CD14-positive monocyte (primary cell): ENCODE data around the gene NOD2. TPM values are rescaled to one million over a fixed set of nuclear protein-coding genes. Genes with fewer than 3 reads are reported as not detected.

Experiments
- DNase-seq, 3 donors: peaks; one replicate each; pipeline ENCODE4 v3.0.0-alpha.2; 2011 to 2022
- H2AFZ ChIP-seq: 2 replicates; pipeline ENCODE4 v1.6.0; 2012; ENCODE audit warnings: mild to moderate bottlenecking, low read depth, low read length, inconsistent platforms; ENCODE audit not compliant: insufficient read depth, poor library complexity, severe bottlenecking
- H3K27ac ChIP-seq, 2 donors: 1 replicate in 1 of 2; 2 replicates in 1 of 2; pipeline ENCODE4 v1.5.1; 2012 to 2013; ENCODE audit warnings: low read length in 2 of 2, control low read depth in 1 of 2, inconsistent platforms in 1 of 2, low read depth in 1 of 2, mild to moderate bottlenecking in 1 of 2
- H3K27me3 ChIP-seq, 2 donors: one replicate each; pipeline versions ENCODE4 v1.6.0 to v1.6.1; 2011 to 2013; ENCODE audit warnings: low read length in 2 of 2; ENCODE audit not compliant: control insufficient read depth in 2 of 2, insufficient read depth in 2 of 2
- H3K36me3 ChIP-seq, 2 donors: replicated peaks in 1 of 2; 1 replicate in 1 of 2; 2 replicates in 1 of 2; pipeline versions ENCODE4 v1.5.1 to v1.6.1; 2012 to 2013; ENCODE audit warnings: low read length in 2 of 2, control low read depth in 1 of 2, inconsistent platforms in 1 of 2, mild to moderate bottlenecking in 1 of 2; ENCODE audit not compliant: insufficient read depth in 2 of 2, control insufficient read depth in 1 of 2
- H3K4me1 ChIP-seq, 2 donors: 1 replicate in 1 of 2; 2 replicates in 1 of 2; pipeline versions ENCODE4 v1.5.1 to v1.6.1; 2012 to 2013; ENCODE audit warnings: low read length in 2 of 2, control low read depth in 1 of 2, inconsistent platforms in 1 of 2, mild to moderate bottlenecking in 1 of 2, moderate library complexity in 1 of 2; ENCODE audit not compliant: insufficient read depth in 2 of 2, control insufficient read depth in 1 of 2
- H3K4me2 ChIP-seq: replicated peaks from 2 replicates; pipeline ENCODE3; 2012; ENCODE audit warnings: low read length, moderate library complexity, mild to moderate bottlenecking; ENCODE audit not compliant: poor library complexity, severe bottlenecking; ENCODE audit errors: extremely low read depth
- H3K4me3 ChIP-seq, 3 experiments: fragments of 200-600 bp in 1 of 3; sonication (generic) in 1 of 3; replicated peaks in 1 of 3; 1 replicate in 2 of 3; 2 replicates in 1 of 3; pipeline ENCODE4 v1.5.1; 2011 to 2013; ENCODE audit warnings: low read length in 3 of 3, mild to moderate bottlenecking in 3 of 3, control low read depth in 2 of 3, low read depth in 2 of 3, inconsistent platforms in 1 of 3, moderate library complexity in 1 of 3
- H3K79me2 ChIP-seq: 2 replicates; pipeline ENCODE4 v1.6.0; 2012; ENCODE audit warnings: mild to moderate bottlenecking, control low read depth, inconsistent platforms, low read length, moderate library complexity; ENCODE audit not compliant: insufficient read depth
- H3K9ac ChIP-seq: 2 replicates; pipeline ENCODE4 v1.6.0; 2017; ENCODE audit warnings: low read length, mild to moderate bottlenecking; ENCODE audit not compliant: insufficient read depth, poor library complexity, severe bottlenecking
- H3K9me3 ChIP-seq, 2 donors: replicated peaks in 1 of 2; 1 replicate in 1 of 2; 2 replicates in 1 of 2; pipeline versions ENCODE4 v1.5.1 to v1.6.1; 2012 to 2013; ENCODE audit warnings: low read length in 2 of 2, control low read depth in 1 of 2; ENCODE audit not compliant: control insufficient read depth in 1 of 2, insufficient read depth in 1 of 2
- H4K20me1 ChIP-seq: 2 replicates; pipeline ENCODE4 v1.6.0; 2012; ENCODE audit warnings: mild to moderate bottlenecking, low read length, control low read depth, moderate library complexity; ENCODE audit not compliant: insufficient read depth
- H3K27ac Mint-ChIP-seq, 7 donors: one replicate each; pipeline ENCODE4 v1.8.0; 2020; ENCODE audit warnings: mild to moderate bottlenecking in 7 of 7, mixed read lengths in 7 of 7, moderate library complexity in 6 of 7, inconsistent platforms in 2 of 7
- H3K27me3 Mint-ChIP-seq, 3 donors: one replicate each; pipeline ENCODE4 v1.8.0; 2021 to 2022; ENCODE audit warnings: low read depth in 3 of 3, mild to moderate bottlenecking in 3 of 3, mixed read lengths in 3 of 3, moderate library complexity in 3 of 3, inconsistent platforms in 1 of 3
- H3K36me3 Mint-ChIP-seq, 2 donors: one replicate each; pipeline ENCODE4 v1.8.0; 2020; ENCODE audit warnings: mixed read lengths in 2 of 2, inconsistent platforms in 1 of 2, mild to moderate bottlenecking in 1 of 2
- H3K4me1 Mint-ChIP-seq: one replicate; pipeline ENCODE4 v1.8.0; 2020; ENCODE audit warnings: mild to moderate bottlenecking, mixed read lengths
- H3K4me3 Mint-ChIP-seq, 2 donors: one replicate each; pipeline ENCODE4 v1.8.0; 2020; ENCODE audit warnings: mild to moderate bottlenecking in 2 of 2, mixed read lengths in 2 of 2, moderate library complexity in 1 of 2
- H3K9me3 Mint-ChIP-seq, 7 donors: one replicate each; pipeline ENCODE4 v1.8.0; 2020 to 2022; ENCODE audit warnings: mixed read lengths in 7 of 7, mild to moderate bottlenecking in 6 of 7, moderate library complexity in 6 of 7, inconsistent platforms in 2 of 7
- WGBS: methylation state at CpG from one replicate; pipeline ENCODE4 v1.1.5; 2013; ENCODE audit warnings: missing lambda C conversion rate; ENCODE audit not compliant: insufficient coverage; 5-methylcytosine and 5-hydroxymethylcytosine counted together
- intact Hi-C, 2 donors: fragments of 100-400 bp; cut with micrococcal nuclease; formaldehyde crosslinking; loops; one replicate each; pipeline versions ENCODE4 v1.15.0 to v1.15.1; 2023
- polyA plus RNA-seq, 3 donors: library from polyadenylated mRNA; depleted of rRNA in 1 of 3; unstranded in 2 of 3; stranded (reverse) in 1 of 3; fragments of 300-500 nt in 2 of 3; fragments of >200 nt in 1 of 3; fragmentation: Illumina TruSeq in 2 of 3; gene quantifications; 1 replicate in 2 of 3; 2 replicates in 1 of 3; pipeline ENCODE4 v1.2.3, GENCODE V29; 2012 to 2021
- small RNA-seq: library from RNA; depleted of rRNA; stranded (forward); fragments of <200 nt; gene quantifications from one replicate; pipeline ENCODE3, GENCODE V24; 2012; ENCODE audit warnings: low read depth; ENCODE audit not compliant: insufficient read length
- TF ChIP-seq, protein P1 (sequence below): fragments of 200-600 bp; IDR thresholded peaks from one replicate; pipeline ENCODE4 v1.8.0; 2022; ENCODE audit warnings: antibody characterized with exemption, mild to moderate bottlenecking

The NOD2 gene
- polyA plus RNA-seq, 3 donors = 18.5 to 83.3 (median 29.7) TPM

GRCh38 chr16:50781518-50781917, 88.1 kb downstream of the NOD2 start:
- no peak overlapping the region for H3K27ac Mint-ChIP-seq
- Histone ChIP-seq H3K9me3 (no peaks in the 10 kb centered on the region), H3K4me3 (no peak overlapping the region), H3K4me2 (no peak overlapping the region), H3K79me2 (no peaks in the 10 kb centered on the region), H3K27ac (no peak overlapping the region), H4K20me1 (peaks cover 27% of the 10 kb centered on the region), H3K36me3 (peaks cover 93 to 99% of the 10 kb centered on the region in 2 donors), H2AFZ (no peak overlapping the region), H3K9ac (no peak overlapping the region), H3K4me1 (no peaks in the 10 kb centered on the region), H3K27me3 (no peaks in the 10 kb centered on the region)
- H3K27me3 Mint-ChIP-seq = no peaks in the 10 kb centered on the region
- H3K36me3 Mint-ChIP-seq = peaks cover 76 to 91% of the 10 kb centered on the region in 2 donors
- no peaks in the 10 kb centered on the region for H3K4me1 Mint-ChIP-seq
- intact Hi-C loops = no loop called here
- TF ChIP-seq, protein P1, sequence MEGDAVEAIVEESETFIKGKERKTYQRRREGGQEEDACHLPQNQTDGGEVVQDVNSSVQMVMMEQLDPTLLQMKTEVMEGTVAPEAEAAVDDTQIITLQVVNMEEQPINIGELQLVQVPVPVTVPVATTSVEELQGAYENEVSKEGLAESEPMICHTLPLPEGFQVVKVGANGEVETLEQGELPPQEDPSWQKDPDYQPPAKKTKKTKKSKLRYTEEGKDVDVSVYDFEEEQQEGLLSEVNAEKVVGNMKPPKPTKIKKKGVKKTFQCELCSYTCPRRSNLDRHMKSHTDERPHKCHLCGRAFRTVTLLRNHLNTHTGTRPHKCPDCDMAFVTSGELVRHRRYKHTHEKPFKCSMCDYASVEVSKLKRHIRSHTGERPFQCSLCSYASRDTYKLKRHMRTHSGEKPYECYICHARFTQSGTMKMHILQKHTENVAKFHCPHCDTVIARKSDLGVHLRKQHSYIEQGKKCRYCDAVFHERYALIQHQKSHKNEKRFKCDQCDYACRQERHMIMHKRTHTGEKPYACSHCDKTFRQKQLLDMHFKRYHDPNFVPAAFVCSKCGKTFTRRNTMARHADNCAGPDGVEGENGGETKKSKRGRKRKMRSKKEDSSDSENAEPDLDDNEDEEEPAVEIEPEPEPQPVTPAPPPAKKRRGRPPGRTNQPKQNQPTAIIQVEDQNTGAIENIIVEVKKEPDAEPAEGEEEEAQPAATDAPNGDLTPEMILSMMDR = peak; percentile 0
- 81% methylated on average over 2 of the region's 3 CpGs for WGBS
- no peak for DNase-seq
- no peak overlapping the region for H3K4me3 Mint-ChIP-seq
- H3K9me3 Mint-ChIP-seq = no peaks in the 10 kb centered on the region

Small RNA genes lying within 50 kb of the gene (small RNA-seq; reads per million reads assigned to genes)
- not detected for gene MIR3181

Other genes starting within 250 kb of the NOD2 start
- under 1 TPM in 1 of 3 donors, not detected in 2; 0.01 TPM for gene NKD1, start 145.2 kb upstream of the NOD2 start, polyA plus RNA-seq
- 10 to 100 TPM; 51.0 to 83.2 (median 52.0) TPM for gene SNX20, start 12.3 kb upstream of the NOD2 start, polyA plus RNA-seq
- gene CYLD, start 48.5 kb downstream of the NOD2 start, polyA plus RNA-seq = 10 to 100 TPM; 32.1 to 57.9 (median 35.9) TPM